Tibial nerve (tissue), 4 donors: ENCODE results near the gene BMP8A.

Source experiments
- CTCF ChIP-seq, 5 experiments: fragments of 200-600 bp in 3 of 5; fragments of 450-650 bp in 2 of 5; sonication (generic) in 3 of 5; IDR thresholded peaks; one replicate each; pipeline ENCODE4 v1.5.1; 2016 to 2019; ENCODE audit warnings: antibody characterized with exemption in 5 of 5, mild to moderate bottlenecking in 3 of 5, moderate library complexity in 2 of 5
- EP300 ChIP-seq, 2 donors: sonication (generic); formaldehyde crosslinking; IDR thresholded peaks; one replicate each; pipeline ENCODE4 v1.6.1; 2017; ENCODE audit warnings: antibody characterized with exemption in 2 of 2, mild to moderate bottlenecking in 1 of 2

DNA sequence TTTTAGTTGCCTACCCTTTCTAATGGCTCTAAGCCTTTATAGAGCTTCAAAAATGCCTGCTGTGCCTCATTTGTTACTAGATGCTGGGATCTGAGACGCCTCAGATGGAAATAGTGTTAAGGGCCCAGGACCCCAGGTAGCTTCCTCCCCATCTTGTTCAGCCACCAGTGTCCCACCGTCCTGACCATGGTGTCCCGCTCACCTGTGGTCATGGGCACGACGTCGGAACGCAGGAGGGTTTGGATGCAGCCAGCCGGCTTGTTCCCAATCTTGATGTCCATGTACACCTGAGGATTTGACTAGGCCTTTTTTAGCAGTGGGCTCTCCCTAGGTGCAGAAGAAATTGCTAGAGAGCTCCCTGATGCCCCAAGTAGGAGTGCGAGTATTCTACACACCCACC is 54.1 kb downstream of the BMP8A start:
- TF ChIP-seq EP300 (IDR thresholded peaks at IDR 0.05) (no peak), CTCF (IDR thresholded peaks at IDR 0.05) (no peak)
